Panc1 (cell line): ENCODE results near the gene LRTM1. TPM values are rescaled to one million over a fixed set of nuclear protein-coding genes. Genes with fewer than 3 reads are reported as not detected.

Experiments
- ATAC-seq: fragments of 200-7000 bp; cut with Tn5 transposase; 2 replicates; pipeline ENCODE4 v1.9.1; 2020; ENCODE audit warnings: mild to moderate bottlenecking, moderate library complexity
- BruUV-seq: library from RNA; stranded (reverse); fragments of 400-500 nt; replicated peaks from 2 replicates; lab custom pipeline; 2021; lab: Mats Ljungman, UMichigan
- CTCF ChIA-PET: fragments of 300-600 bp; sonication (Branson Sonifier 250); formaldehyde crosslinking; loops from one replicate; lab custom pipeline; 2022; ENCODE audit warnings: antibody characterized with exemption; lab: Charles Lee
- POLR2A ChIA-PET: fragments of 300-600 bp; sonication (Branson Sonifier 250); formaldehyde crosslinking; loops from one replicate; lab custom pipeline; 2022; ENCODE audit warnings: antibody characterized with exemption; lab: Charles Lee
- DNase-seq: peaks from one replicate; pipeline ENCODE4 v3.0.0-alpha.2; 2010; ENCODE audit warnings: low read depth, low spot score
- H3K27ac ChIP-seq: 2 replicates; pipeline ENCODE4 v1.5.1; 2011; ENCODE audit warnings: mild to moderate bottlenecking, low read length, inconsistent platforms
- H3K27me3 ChIP-seq: fragments of 200-500 bp; sonication (Bioruptor generic); 2 replicates; pipeline ENCODE4 v1.6.0; 2014; ENCODE audit warnings: low read length, inconsistent platforms; ENCODE audit not compliant: control insufficient read depth, insufficient read depth
- H3K36me3 ChIP-seq: fragments of 200-500 bp; sonication (Bioruptor generic); 2 replicates; pipeline ENCODE4 v1.5.1; 2014; ENCODE audit warnings: inconsistent platforms, mild to moderate bottlenecking, low read length, moderate library complexity; ENCODE audit not compliant: control insufficient read depth, insufficient read depth
- H3K4me1 ChIP-seq: 2 replicates; pipeline ENCODE4 v1.5.1; 2011; ENCODE audit warnings: inconsistent platforms, mild to moderate bottlenecking, low read length, moderate library complexity; ENCODE audit not compliant: control insufficient read depth, insufficient read depth
- H3K4me3 ChIP-seq, 2 experiments: 2 replicates each; pipeline ENCODE4 v1.5.1; 2011 to 2012; ENCODE audit warnings: low read depth in 2 of 2, low read length in 2 of 2, mild to moderate bottlenecking in 2 of 2, inconsistent platforms in 1 of 2, moderate library complexity in 1 of 2
- H3K9me3 ChIP-seq: fragments of 200-500 bp; sonication (Bioruptor generic); 2 replicates; pipeline ENCODE4 v1.5.1; 2014; ENCODE audit warnings: low read depth, mild to moderate bottlenecking, inconsistent platforms, low read length, moderate library complexity; ENCODE audit not compliant: control insufficient read depth, insufficient read depth
- POLR2AphosphoS5 ChIP-seq: IDR thresholded peaks from 2 replicates; pipeline ENCODE4 v1.6.1; 2012; ENCODE audit warnings: mild to moderate bottlenecking, low read depth, low read length, moderate library complexity
- SIN3A ChIP-seq: IDR thresholded peaks from 2 replicates; pipeline ENCODE4 v1.6.1; 2012; ENCODE audit warnings: low read depth, mild to moderate bottlenecking, low read length, moderate library complexity, borderline replicate concordance; ENCODE audit not compliant: insufficient read depth
- TCF7L2 ChIP-seq: IDR thresholded peaks from 2 replicates; pipeline ENCODE4 v1.6.1; 2011; ENCODE audit warnings: mild to moderate bottlenecking, low read depth, low read length, inconsistent platforms
- in situ Hi-C: cut with HindIII; loops from 2 replicates; pipeline ENCODE4 v1.10.0; 2016; ENCODE audit warnings: low sequenced_read_pairs, low pct_unique_long_range_greater_than_20kb
- intact Hi-C: fragments of 100-400 bp; cut with micrococcal nuclease; formaldehyde crosslinking; loops from one replicate; pipeline ENCODE4 v1.10.0; 2022; ENCODE audit not compliant: unreplicated experiment
- total RNA-seq: library from RNA; stranded (reverse); gene quantifications from one replicate; pipeline ENCODE4 v1.2.1, GENCODE V29; 2021; ENCODE audit not compliant: unreplicated experiment
- TF ChIP-seq, protein P1 (sequence below): fragments of 450-650 bp; IDR thresholded peaks from 2 replicates; pipeline ENCODE4 v1.5.1; 2017; ENCODE audit warnings: mild to moderate bottlenecking
- TF ChIP-seq, protein P2 (sequence below), 2 experiments: IDR thresholded peaks; 2 replicates each; pipeline ENCODE4 v1.6.1; 2011 to 2012; ENCODE audit warnings: low read depth in 2 of 2, control low read depth in 1 of 2, low read length in 1 of 2, mild to moderate bottlenecking in 1 of 2, moderate library complexity in 1 of 2; ENCODE audit not compliant: insufficient read depth in 1 of 2

The LRTM1 gene
- total RNA-seq, 1 experiment from 2014 or later, result not detected

DNA sequence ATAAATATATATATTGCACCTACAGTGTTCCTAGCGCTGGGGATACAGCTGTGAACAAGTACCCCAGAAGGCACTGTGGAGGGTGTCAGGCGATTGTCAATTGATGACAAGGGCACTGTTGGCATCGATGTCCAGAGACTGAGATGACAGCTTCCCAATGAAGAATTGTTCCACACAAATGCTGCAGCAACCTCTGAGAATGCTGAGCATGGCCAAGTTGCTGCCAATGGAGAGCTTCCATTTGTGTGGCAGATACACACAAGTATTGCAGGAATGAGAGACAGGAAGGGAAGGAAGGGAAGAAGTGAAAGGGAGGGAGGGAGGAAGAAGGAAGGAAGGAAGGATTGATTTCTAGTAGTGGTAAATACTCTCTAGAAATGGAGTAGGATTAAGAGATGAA is 21.9 kb downstream of the LRTM1 start:
- ChIA-PET POLR2A (no interaction called here), CTCF (no interaction called here)
- BruUV-seq, result no TSS peak
- no peaks in the 10 kb centered on the region for H3K27me3 ChIP-seq
- ATAC-seq, result no peak
- no peaks in the 10 kb centered on the region for H3K4me1 ChIP-seq
- TF ChIP-seq, protein P1, sequence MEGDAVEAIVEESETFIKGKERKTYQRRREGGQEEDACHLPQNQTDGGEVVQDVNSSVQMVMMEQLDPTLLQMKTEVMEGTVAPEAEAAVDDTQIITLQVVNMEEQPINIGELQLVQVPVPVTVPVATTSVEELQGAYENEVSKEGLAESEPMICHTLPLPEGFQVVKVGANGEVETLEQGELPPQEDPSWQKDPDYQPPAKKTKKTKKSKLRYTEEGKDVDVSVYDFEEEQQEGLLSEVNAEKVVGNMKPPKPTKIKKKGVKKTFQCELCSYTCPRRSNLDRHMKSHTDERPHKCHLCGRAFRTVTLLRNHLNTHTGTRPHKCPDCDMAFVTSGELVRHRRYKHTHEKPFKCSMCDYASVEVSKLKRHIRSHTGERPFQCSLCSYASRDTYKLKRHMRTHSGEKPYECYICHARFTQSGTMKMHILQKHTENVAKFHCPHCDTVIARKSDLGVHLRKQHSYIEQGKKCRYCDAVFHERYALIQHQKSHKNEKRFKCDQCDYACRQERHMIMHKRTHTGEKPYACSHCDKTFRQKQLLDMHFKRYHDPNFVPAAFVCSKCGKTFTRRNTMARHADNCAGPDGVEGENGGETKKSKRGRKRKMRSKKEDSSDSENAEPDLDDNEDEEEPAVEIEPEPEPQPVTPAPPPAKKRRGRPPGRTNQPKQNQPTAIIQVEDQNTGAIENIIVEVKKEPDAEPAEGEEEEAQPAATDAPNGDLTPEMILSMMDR, result no peak
- TF ChIP-seq POLR2AphosphoS5, result no peak
- TF ChIP-seq TCF7L2, result no peak
- no peak for TF ChIP-seq SIN3A
- TF ChIP-seq, protein P2, sequence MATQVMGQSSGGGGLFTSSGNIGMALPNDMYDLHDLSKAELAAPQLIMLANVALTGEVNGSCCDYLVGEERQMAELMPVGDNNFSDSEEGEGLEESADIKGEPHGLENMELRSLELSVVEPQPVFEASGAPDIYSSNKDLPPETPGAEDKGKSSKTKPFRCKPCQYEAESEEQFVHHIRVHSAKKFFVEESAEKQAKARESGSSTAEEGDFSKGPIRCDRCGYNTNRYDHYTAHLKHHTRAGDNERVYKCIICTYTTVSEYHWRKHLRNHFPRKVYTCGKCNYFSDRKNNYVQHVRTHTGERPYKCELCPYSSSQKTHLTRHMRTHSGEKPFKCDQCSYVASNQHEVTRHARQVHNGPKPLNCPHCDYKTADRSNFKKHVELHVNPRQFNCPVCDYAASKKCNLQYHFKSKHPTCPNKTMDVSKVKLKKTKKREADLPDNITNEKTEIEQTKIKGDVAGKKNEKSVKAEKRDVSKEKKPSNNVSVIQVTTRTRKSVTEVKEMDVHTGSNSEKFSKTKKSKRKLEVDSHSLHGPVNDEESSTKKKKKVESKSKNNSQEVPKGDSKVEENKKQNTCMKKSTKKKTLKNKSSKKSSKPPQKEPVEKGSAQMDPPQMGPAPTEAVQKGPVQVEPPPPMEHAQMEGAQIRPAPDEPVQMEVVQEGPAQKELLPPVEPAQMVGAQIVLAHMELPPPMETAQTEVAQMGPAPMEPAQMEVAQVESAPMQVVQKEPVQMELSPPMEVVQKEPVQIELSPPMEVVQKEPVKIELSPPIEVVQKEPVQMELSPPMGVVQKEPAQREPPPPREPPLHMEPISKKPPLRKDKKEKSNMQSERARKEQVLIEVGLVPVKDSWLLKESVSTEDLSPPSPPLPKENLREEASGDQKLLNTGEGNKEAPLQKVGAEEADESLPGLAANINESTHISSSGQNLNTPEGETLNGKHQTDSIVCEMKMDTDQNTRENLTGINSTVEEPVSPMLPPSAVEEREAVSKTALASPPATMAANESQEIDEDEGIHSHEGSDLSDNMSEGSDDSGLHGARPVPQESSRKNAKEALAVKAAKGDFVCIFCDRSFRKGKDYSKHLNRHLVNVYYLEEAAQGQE (IDR thresholded peaks at IDR 0.05; ENCODE audit: insufficient read depth in 1 of 2, low read depth in 2 of 2, low read length in 1 of 2), result no peak
- no peak for DNase-seq
- H3K9me3 ChIP-seq, result no peaks in the 10 kb centered on the region
- no peak overlapping the region for H3K27ac ChIP-seq
- H3K36me3 ChIP-seq, result no peaks in the 10 kb centered on the region
- intact Hi-C loops (no loop called here), in situ Hi-C loops (no loop called here)
- no peak overlapping the region for H3K4me3 ChIP-seq

DNA sequence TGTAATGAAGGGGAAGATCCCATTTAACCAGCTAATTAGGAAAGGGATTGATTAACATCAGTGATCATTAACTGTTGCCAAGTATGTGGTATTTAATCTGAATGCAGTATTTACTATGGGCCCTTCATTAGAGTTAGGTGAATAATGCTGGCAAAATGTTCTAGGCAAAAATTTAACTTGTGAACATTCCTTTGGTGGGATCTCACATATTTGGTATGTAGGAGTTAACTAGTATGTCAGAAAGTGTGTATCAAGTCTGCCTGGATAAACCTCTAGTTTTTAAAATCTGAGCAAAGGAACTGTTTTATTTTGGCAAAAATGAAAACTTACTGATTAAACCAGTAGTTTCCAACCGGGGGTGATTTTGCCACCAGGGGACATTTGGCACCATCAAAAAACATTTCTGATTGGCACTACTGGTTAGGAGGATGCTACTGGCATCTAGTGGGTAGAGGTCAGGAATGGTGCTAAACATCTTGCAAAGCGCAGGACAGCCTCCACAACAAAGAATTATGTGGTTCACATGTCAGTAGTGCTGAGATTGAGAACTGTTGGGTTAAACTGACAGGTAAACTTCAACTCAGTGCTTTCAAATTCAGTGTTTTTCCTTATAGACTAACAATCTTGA is 22.5 kb downstream of the LRTM1 start:
- H3K27ac ChIP-seq, result no peak overlapping the region
- TF ChIP-seq POLR2AphosphoS5, result no peak
- TF ChIP-seq TCF7L2, result no peak
- TF ChIP-seq SIN3A, result no peak
- TF ChIP-seq, protein P2 (IDR thresholded peaks at IDR 0.05; ENCODE audit: insufficient read depth in 1 of 2, low read depth in 2 of 2, low read length in 1 of 2), result no peak
- TF ChIP-seq, protein P1, result no peak
- no peak for ATAC-seq
- intact Hi-C loops (no loop called here), in situ Hi-C loops (no loop called here)
- H3K4me1 ChIP-seq, result no peaks in the 10 kb centered on the region
- no peak for DNase-seq
- no peaks in the 10 kb centered on the region for H3K36me3 ChIP-seq
- no peaks in the 10 kb centered on the region for H3K9me3 ChIP-seq
- H3K27me3 ChIP-seq, result no peaks in the 10 kb centered on the region
- ChIA-PET CTCF (no interaction called here), POLR2A (no interaction called here)
- BruUV-seq, result no TSS peak
- no peak overlapping the region for H3K4me3 ChIP-seq
